Neural cell (in vitro differentiated cells): ENCODE data around the gene ICA1. TPM values are rescaled to one million over a fixed set of nuclear protein-coding genes. Genes with fewer than 3 reads are reported as not detected.

Experiments used
- H2AFZ ChIP-seq: fragments of 200-600, 300-800 bp; sonication (generic), shearing (Covaris generic); 2 replicates; pipeline ENCODE4 v1.6.0; 2014; ENCODE audit warnings: low read depth, mild to moderate bottlenecking, antibody characterized with exemption, low read length, moderate library complexity
- H3F3A ChIP-seq: fragments of 200-600 bp; shearing (Covaris generic); 2 replicates; pipeline ENCODE4 v1.6.1; 2016; ENCODE audit warnings: mild to moderate bottlenecking, moderate library complexity, mixed read lengths, antibody characterized with exemption, low read length; ENCODE audit not compliant: insufficient read depth, poor library complexity, severe bottlenecking
- H3K27ac ChIP-seq: fragments of 200-600, 300-800 bp; sonication (generic), shearing (Covaris generic); 2 replicates; pipeline ENCODE4 v1.5.1; 2014; ENCODE audit warnings: mild to moderate bottlenecking, low read length, moderate library complexity
- H3K27me3 ChIP-seq: fragments of 300-800, 200-600 bp; sonication (generic), shearing (Covaris generic); 2 replicates; pipeline ENCODE4 v1.6.0; 2014; ENCODE audit warnings: mild to moderate bottlenecking, low read depth, low read length, moderate library complexity; ENCODE audit not compliant: insufficient read depth
- H3K36me3 ChIP-seq: fragments of 300-800, 200-600 bp; sonication (generic), shearing (Covaris generic); 2 replicates; pipeline ENCODE4 v1.5.1; 2014; ENCODE audit warnings: mild to moderate bottlenecking, antibody characterized with exemption, low read length, moderate library complexity; ENCODE audit not compliant: insufficient read depth
- H3K4me2 ChIP-seq: fragments of 300-800, 200-600 bp; sonication (generic), shearing (Covaris generic); 2 replicates; pipeline ENCODE4 v1.6.0; 2014; ENCODE audit warnings: mild to moderate bottlenecking, low read length
- H3K4me3 ChIP-seq: fragments of 300-800, 200-600 bp; sonication (generic), shearing (Covaris generic); 2 replicates; pipeline ENCODE4 v1.5.1; 2014; ENCODE audit warnings: mild to moderate bottlenecking, low read length, moderate library complexity
- H3K79me2 ChIP-seq: fragments of 200-600 bp; shearing (Covaris generic); replicated peaks from 2 replicates; pipeline ENCODE4 v1.6.0; 2014; ENCODE audit warnings: mild to moderate bottlenecking, low read length, moderate library complexity; ENCODE audit not compliant: insufficient read depth
- H3K9ac ChIP-seq: fragments of 300-800, 200-600 bp; sonication (generic), shearing (Covaris generic); 2 replicates; pipeline ENCODE4 v1.6.1; 2016; ENCODE audit warnings: mild to moderate bottlenecking, low read length, mixed read lengths
- H3K9me2 ChIP-seq: fragments of 200-600 bp; shearing (Covaris generic); 2 replicates; pipeline ENCODE4 v1.6.1; 2016; ENCODE audit warnings: mild to moderate bottlenecking, low read length, mixed read lengths; ENCODE audit not compliant: insufficient read depth
- H3K9me3 ChIP-seq: fragments of 200-600, 300-800 bp; sonication (generic), shearing (Covaris generic); 2 replicates; pipeline ENCODE4 v1.6.1; 2016; ENCODE audit warnings: mild to moderate bottlenecking, mixed run types, low read length, moderate library complexity, mixed read lengths
- H4K20me1 ChIP-seq: fragments of 200-600 bp; shearing (Covaris generic); 2 replicates; pipeline ENCODE4 v1.6.1; 2016; ENCODE audit warnings: mild to moderate bottlenecking, mixed run types; ENCODE audit not compliant: insufficient read depth
- EP300 ChIP-seq: fragments of 450-650 bp; conservative IDR thresholded peaks from 2 replicates; pipeline ENCODE4 v1.6.1; 2014; ENCODE audit warnings: antibody characterized with exemption, mild to moderate bottlenecking, moderate library complexity; ENCODE audit not compliant: poor library complexity, severe bottlenecking
- EZH2 ChIP-seq: fragments of 200-600, 300-800 bp; shearing (Covaris generic), sonication (generic); IDR thresholded peaks from 2 replicates; pipeline ENCODE4 v1.6.1; 2014; ENCODE audit warnings: antibody characterized with exemption, low read length, borderline replicate concordance, mild to moderate bottlenecking; ENCODE audit not compliant: insufficient read depth, poor library complexity, severe bottlenecking
- MXI1 ChIP-seq: fragments of 450-650 bp; conservative IDR thresholded peaks from 2 replicates; pipeline ENCODE4 v1.6.1; 2014; ENCODE audit warnings: antibody characterized with exemption, mild to moderate bottlenecking; ENCODE audit not compliant: poor library complexity, severe bottlenecking
- POLR2AphosphoS5 ChIP-seq: IDR thresholded peaks from 2 replicates; pipeline ENCODE4 v1.6.1; 2012
- RAD21 ChIP-seq: fragments of 450-650 bp; conservative IDR thresholded peaks from 2 replicates; pipeline ENCODE4 v1.6.1; 2014; ENCODE audit warnings: antibody characterized with exemption, mild to moderate bottlenecking, moderate library complexity
- SMC3 ChIP-seq: fragments of 450-650 bp; conservative IDR thresholded peaks from 2 replicates; pipeline ENCODE4 v1.6.1; 2014; ENCODE audit warnings: antibody characterized with exemption, mild to moderate bottlenecking, moderate library complexity; ENCODE audit not compliant: poor library complexity
- TAF1 ChIP-seq: IDR thresholded peaks from 2 replicates; pipeline ENCODE4 v1.6.1; 2012; ENCODE audit warnings: low read depth
- polyA plus RNA-seq: library from polyadenylated mRNA; depleted of rRNA; stranded (reverse); fragments of >200 nt; gene quantifications from 2 replicates; pipeline ENCODE4 v1.2.3, GENCODE V29; 2014
- TF ChIP-seq, protein P1 (sequence below): IDR thresholded peaks from 2 replicates; pipeline ENCODE4 v1.6.1; 2012; ENCODE audit warnings: borderline replicate concordance
- TF ChIP-seq, protein P2 (sequence below): fragments of 450-650 bp; IDR thresholded peaks from 2 replicates; pipeline ENCODE4 v1.5.1; 2014; ENCODE audit warnings: antibody characterized with exemption, mild to moderate bottlenecking, moderate library complexity; ENCODE audit not compliant: poor library complexity, severe bottlenecking

Gene ICA1
- polyA plus RNA-seq, 1 donor from 2014 or later = 18.6 TPM

DNA sequence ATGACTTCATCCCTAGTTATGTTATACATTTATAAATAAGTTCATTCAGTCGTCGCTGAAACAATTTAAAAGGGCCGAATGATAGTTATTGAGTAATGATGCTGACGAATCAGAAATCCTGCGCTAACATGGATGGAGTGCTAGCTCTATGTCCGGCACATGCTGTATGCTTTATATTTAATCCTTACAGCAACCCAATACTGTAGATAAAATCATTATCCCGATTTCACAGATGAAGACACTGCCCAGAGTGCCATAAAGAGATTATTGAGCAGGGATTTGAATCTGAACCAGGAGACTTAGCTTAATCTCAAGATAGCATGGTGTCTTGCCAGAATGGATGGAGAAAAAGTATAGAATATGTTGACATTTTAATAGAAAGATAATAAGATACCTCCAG is 1.1 kb upstream of the ICA1 start:
- no peak overlapping the region for H3K4me2 ChIP-seq
- H2AFZ ChIP-seq = no peak overlapping the region
- no peak overlapping the region for H3K9ac ChIP-seq
- no peaks in the 10 kb centered on the region for H3F3A ChIP-seq
- peak overlapping the region; percentile 84 for H3K4me3 ChIP-seq
- no peak for TF ChIP-seq POLR2AphosphoS5
- no peak for TF ChIP-seq TAF1
- TF ChIP-seq RAD21 = no peak
- no peaks in the 10 kb centered on the region for H3K79me2 ChIP-seq
- H3K36me3 ChIP-seq = no peaks in the 10 kb centered on the region
- no peaks in the 10 kb centered on the region for H3K9me3 ChIP-seq
- H3K27me3 ChIP-seq = peaks cover 30% of the 10 kb centered on the region
- H4K20me1 ChIP-seq = no peaks in the 10 kb centered on the region
- H3K27ac ChIP-seq = no peak overlapping the region
- no peaks in the 10 kb centered on the region for H3K9me2 ChIP-seq

DNA sequence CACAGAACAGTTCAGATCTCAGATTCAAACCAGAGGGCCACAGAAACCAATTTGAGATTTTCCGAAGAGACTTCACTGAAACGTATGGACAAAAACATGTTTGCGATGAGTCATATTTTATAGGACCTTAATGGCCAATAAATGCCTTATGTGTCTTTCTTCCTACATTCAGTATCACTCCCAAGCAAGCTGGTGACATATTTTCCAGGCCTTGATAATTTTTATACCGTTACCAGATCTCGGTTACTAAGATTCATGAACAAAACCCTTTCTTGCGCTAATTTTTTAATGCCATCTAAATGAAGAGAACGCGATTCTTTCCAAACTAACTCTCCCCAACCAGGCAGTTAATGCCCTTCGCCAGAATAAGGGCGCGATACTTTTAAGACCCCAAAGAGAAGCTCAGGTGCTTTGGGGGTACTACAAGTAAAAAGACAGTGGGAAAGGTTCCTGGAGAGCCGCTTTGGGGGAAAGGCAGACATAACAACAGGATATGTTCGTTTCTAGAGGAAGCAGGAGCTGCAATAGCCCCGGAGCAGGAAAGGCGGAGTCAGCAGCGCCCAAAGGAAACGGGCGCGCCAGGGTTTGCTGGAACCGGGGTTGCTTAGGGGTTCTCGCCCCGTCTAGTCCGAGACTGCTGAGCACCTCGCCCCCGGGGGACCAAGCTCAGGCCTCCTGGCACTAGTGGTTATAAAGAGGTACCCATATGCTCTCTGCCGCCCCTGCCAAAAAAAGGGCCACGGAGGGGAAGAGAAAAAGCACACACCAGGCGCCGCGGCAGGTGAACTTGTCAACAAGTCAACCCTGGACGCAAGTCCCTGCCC is 884 bp downstream of the ICA1 start:
- H3F3A ChIP-seq = no peaks in the 10 kb centered on the region
- H3K9me3 ChIP-seq = no peaks in the 10 kb centered on the region
- H3K4me2 ChIP-seq = peak overlapping the region; percentile 32
- no peaks in the 10 kb centered on the region for H3K9me2 ChIP-seq
- no peaks in the 10 kb centered on the region for H4K20me1 ChIP-seq
- no peak for TF ChIP-seq TAF1
- TF ChIP-seq, protein P1, sequence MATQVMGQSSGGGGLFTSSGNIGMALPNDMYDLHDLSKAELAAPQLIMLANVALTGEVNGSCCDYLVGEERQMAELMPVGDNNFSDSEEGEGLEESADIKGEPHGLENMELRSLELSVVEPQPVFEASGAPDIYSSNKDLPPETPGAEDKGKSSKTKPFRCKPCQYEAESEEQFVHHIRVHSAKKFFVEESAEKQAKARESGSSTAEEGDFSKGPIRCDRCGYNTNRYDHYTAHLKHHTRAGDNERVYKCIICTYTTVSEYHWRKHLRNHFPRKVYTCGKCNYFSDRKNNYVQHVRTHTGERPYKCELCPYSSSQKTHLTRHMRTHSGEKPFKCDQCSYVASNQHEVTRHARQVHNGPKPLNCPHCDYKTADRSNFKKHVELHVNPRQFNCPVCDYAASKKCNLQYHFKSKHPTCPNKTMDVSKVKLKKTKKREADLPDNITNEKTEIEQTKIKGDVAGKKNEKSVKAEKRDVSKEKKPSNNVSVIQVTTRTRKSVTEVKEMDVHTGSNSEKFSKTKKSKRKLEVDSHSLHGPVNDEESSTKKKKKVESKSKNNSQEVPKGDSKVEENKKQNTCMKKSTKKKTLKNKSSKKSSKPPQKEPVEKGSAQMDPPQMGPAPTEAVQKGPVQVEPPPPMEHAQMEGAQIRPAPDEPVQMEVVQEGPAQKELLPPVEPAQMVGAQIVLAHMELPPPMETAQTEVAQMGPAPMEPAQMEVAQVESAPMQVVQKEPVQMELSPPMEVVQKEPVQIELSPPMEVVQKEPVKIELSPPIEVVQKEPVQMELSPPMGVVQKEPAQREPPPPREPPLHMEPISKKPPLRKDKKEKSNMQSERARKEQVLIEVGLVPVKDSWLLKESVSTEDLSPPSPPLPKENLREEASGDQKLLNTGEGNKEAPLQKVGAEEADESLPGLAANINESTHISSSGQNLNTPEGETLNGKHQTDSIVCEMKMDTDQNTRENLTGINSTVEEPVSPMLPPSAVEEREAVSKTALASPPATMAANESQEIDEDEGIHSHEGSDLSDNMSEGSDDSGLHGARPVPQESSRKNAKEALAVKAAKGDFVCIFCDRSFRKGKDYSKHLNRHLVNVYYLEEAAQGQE = peak; percentile 12
- no peaks in the 10 kb centered on the region for H3K36me3 ChIP-seq
- H3K4me3 ChIP-seq = peak overlapping the region; percentile 84
- peak overlapping the region; percentile 83 for H2AFZ ChIP-seq
- peaks cover 30% of the 10 kb centered on the region for H3K27me3 ChIP-seq
- no peaks in the 10 kb centered on the region for H3K79me2 ChIP-seq
- H3K9ac ChIP-seq = peak overlapping the region; percentile 80
- H3K27ac ChIP-seq = no peak overlapping the region

DNA sequence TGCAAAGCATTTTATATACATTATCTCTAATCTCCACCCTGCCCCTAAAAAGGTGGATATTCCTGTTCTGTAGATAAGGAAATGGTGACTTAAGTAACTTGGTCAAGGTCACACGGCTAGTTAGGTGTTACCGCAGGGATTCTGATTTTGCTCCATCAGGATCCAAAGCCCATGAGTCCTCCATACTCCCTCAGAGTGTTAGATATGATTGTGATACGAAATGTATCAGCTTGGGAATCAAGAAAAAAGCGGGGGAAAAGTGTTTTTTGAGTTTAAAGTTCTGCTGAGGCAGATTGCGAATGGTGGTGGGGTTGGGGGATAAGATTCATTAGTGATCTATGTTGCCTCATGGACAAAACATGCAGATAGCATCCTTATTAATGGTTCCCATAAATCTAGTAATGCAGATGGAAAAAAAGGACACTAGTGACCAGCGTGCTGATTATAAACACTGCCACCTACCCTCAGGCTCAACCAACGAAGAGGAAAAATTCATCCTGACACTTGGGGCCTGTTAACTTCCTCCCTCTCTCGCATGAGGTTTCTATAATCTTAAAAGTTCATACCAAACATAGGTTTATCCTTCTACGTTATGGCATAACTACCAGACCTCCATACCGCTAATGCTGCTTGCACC is 2.3 kb downstream of the ICA1 start:
- no peak overlapping the region for H3K4me2 ChIP-seq

More for the DNA sequence above, 2.3 kb downstream of the ICA1 start:
- H3K79me2 ChIP-seq = no peaks in the 10 kb centered on the region
- H3K27ac ChIP-seq = no peak overlapping the region
- no peak overlapping the region for H2AFZ ChIP-seq
- no peaks in the 10 kb centered on the region for H3K36me3 ChIP-seq
- no peaks in the 10 kb centered on the region for H3K9me2 ChIP-seq
- H3K9ac ChIP-seq = no peak overlapping the region
- no peak overlapping the region for H3K4me3 ChIP-seq
- no peak for TF ChIP-seq EZH2
- TF ChIP-seq RAD21 = no peak
- TF ChIP-seq EP300 = no peak
- no peak for TF ChIP-seq MXI1
- TF ChIP-seq, protein P1 = no peak
- no peak for TF ChIP-seq TAF1
- TF ChIP-seq, protein P2, sequence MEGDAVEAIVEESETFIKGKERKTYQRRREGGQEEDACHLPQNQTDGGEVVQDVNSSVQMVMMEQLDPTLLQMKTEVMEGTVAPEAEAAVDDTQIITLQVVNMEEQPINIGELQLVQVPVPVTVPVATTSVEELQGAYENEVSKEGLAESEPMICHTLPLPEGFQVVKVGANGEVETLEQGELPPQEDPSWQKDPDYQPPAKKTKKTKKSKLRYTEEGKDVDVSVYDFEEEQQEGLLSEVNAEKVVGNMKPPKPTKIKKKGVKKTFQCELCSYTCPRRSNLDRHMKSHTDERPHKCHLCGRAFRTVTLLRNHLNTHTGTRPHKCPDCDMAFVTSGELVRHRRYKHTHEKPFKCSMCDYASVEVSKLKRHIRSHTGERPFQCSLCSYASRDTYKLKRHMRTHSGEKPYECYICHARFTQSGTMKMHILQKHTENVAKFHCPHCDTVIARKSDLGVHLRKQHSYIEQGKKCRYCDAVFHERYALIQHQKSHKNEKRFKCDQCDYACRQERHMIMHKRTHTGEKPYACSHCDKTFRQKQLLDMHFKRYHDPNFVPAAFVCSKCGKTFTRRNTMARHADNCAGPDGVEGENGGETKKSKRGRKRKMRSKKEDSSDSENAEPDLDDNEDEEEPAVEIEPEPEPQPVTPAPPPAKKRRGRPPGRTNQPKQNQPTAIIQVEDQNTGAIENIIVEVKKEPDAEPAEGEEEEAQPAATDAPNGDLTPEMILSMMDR = no peak
- TF ChIP-seq SMC3 = no peak
- H4K20me1 ChIP-seq = no peaks in the 10 kb centered on the region
- no peaks in the 10 kb centered on the region for H3K9me3 ChIP-seq
- H3F3A ChIP-seq = no peaks in the 10 kb centered on the region
- peaks cover 30% of the 10 kb centered on the region for H3K27me3 ChIP-seq
